H9 (cell line): ENCODE results near the gene RPL39L. TPM values are rescaled to one million over a fixed set of nuclear protein-coding genes. Genes with fewer than 3 reads are reported as not detected.
A peak's percentile ranks its signal among the peaks of the same experiment; 100 is the strongest.

Experiments
- DNase-seq: peaks from one replicate; pipeline ENCODE4 v3.0.0-alpha.2; 2017
- H2AFZ ChIP-seq: one replicate; pipeline ENCODE4 v1.6.1; 2013; ENCODE audit warnings: mild to moderate bottlenecking, low read length, control low read depth, moderate library complexity
- H2AK5ac ChIP-seq: 2 replicates; pipeline ENCODE4 v1.6.1; 2013; ENCODE audit warnings: low read length, control low read depth, mixed read lengths; ENCODE audit not compliant: insufficient read length
- H2BK120ac ChIP-seq: one replicate; pipeline ENCODE4 v1.6.1; 2013; ENCODE audit warnings: low read depth, mild to moderate bottlenecking, low read length, control low read depth, inconsistent platforms; ENCODE audit not compliant: poor library complexity, severe bottlenecking
- H2BK12ac ChIP-seq: 2 replicates; pipeline ENCODE4 v1.6.1; 2013; ENCODE audit warnings: low read length, control low read depth, mixed read lengths, low read depth; ENCODE audit not compliant: insufficient read length
- H2BK15ac ChIP-seq: 2 replicates; pipeline ENCODE4 v1.6.1; 2013; ENCODE audit warnings: low read depth, low read length, control low read depth
- H2BK20ac ChIP-seq: one replicate; pipeline ENCODE4 v1.6.1; 2013; ENCODE audit warnings: low read depth, mild to moderate bottlenecking, low read length, control low read depth, inconsistent platforms; ENCODE audit not compliant: poor library complexity, severe bottlenecking
- H2BK5ac ChIP-seq: 2 replicates; pipeline ENCODE4 v1.6.1; 2013; ENCODE audit warnings: low read length, control low read depth, mixed read lengths; ENCODE audit not compliant: insufficient read length
- H3K14ac ChIP-seq: 2 replicates; pipeline ENCODE4 v1.6.1; 2013; ENCODE audit warnings: low read length, control low read depth; ENCODE audit not compliant: insufficient read depth
- H3K18ac ChIP-seq: 2 replicates; pipeline ENCODE4 v1.6.1; 2013; ENCODE audit warnings: low read depth, mild to moderate bottlenecking, mixed read lengths, low read length, control low read depth; ENCODE audit not compliant: insufficient read length
- H3K23ac ChIP-seq: 2 replicates; pipeline ENCODE4 v1.6.1; 2013; ENCODE audit warnings: low read length, control low read depth, mixed read lengths, low read depth; ENCODE audit not compliant: insufficient read length
- H3K23me2 ChIP-seq: 2 replicates; pipeline ENCODE4 v1.6.1; 2013; ENCODE audit warnings: low read depth, mild to moderate bottlenecking, mixed read lengths, low read length, control low read depth; ENCODE audit not compliant: insufficient read length, poor library complexity, severe bottlenecking
- H3K27ac ChIP-seq: 2 replicates; pipeline ENCODE4 v1.5.1; 2013; ENCODE audit warnings: low read length, control low read depth, mixed read lengths, low read depth; ENCODE audit not compliant: insufficient read length
- H3K27me3 ChIP-seq: 2 replicates; pipeline ENCODE4 v1.6.1; 2013; ENCODE audit warnings: low read length, control low read depth, inconsistent platforms; ENCODE audit not compliant: insufficient read depth
- H3K4ac ChIP-seq: 2 replicates; pipeline ENCODE4 v1.6.1; 2013; ENCODE audit warnings: low read depth, mild to moderate bottlenecking, control low read depth, inconsistent platforms, low read length, moderate library complexity
- H3K4me1 ChIP-seq: 2 replicates; pipeline ENCODE4 v1.6.1; 2013; ENCODE audit warnings: low read length, control low read depth, inconsistent platforms; ENCODE audit not compliant: insufficient read depth
- H3K4me2 ChIP-seq: 2 replicates; pipeline ENCODE4 v1.6.1; 2013; ENCODE audit warnings: low read length, control low read depth, mixed read lengths; ENCODE audit not compliant: insufficient read length, insufficient read depth
- H3K56ac ChIP-seq: 2 replicates; pipeline ENCODE4 v1.6.1; 2013; ENCODE audit warnings: low read depth, mild to moderate bottlenecking, mixed read lengths, low read length, control low read depth; ENCODE audit not compliant: insufficient read length
- H3K79me1 ChIP-seq: 2 replicates; pipeline ENCODE4 v1.6.1; 2013; ENCODE audit warnings: low read depth, mild to moderate bottlenecking, moderate library complexity, low read length, control low read depth, inconsistent platforms; ENCODE audit not compliant: insufficient read depth, poor library complexity, severe bottlenecking
- H3K79me2 ChIP-seq: 2 replicates; pipeline ENCODE4 v1.6.1; 2013; ENCODE audit warnings: low read length, control low read depth, inconsistent platforms; ENCODE audit not compliant: insufficient read depth
- H3K9ac ChIP-seq: 2 replicates; pipeline ENCODE4 v1.6.1; 2013; ENCODE audit warnings: low read length, control low read depth, mixed read lengths; ENCODE audit not compliant: insufficient read length; ENCODE audit errors: extremely low read depth
- H3K9me3 ChIP-seq: one replicate; pipeline ENCODE4 v1.6.1; 2013; ENCODE audit warnings: low read depth, low read length, inconsistent platforms; ENCODE audit not compliant: control insufficient read depth
- H3T11ph ChIP-seq: one replicate; pipeline ENCODE4 v1.6.1; 2013; ENCODE audit warnings: mild to moderate bottlenecking, low read length, control low read depth, inconsistent platforms
- H4K20me1 ChIP-seq: one replicate; pipeline ENCODE4 v1.6.1; 2013; ENCODE audit not compliant: control insufficient read depth, insufficient read length, insufficient read depth
- H4K5ac ChIP-seq: 2 replicates; pipeline ENCODE4 v1.6.1; 2013; ENCODE audit warnings: low read depth, mild to moderate bottlenecking, mixed read lengths, low read length, control low read depth; ENCODE audit not compliant: insufficient read length
- H4K8ac ChIP-seq: replicated peaks from 2 replicates; pipeline ENCODE4 v1.6.1; 2013; ENCODE audit warnings: low read length, control low read depth, mixed read lengths, low read depth; ENCODE audit not compliant: insufficient read length
- H4K91ac ChIP-seq: 2 replicates; pipeline ENCODE4 v1.6.1; 2013; ENCODE audit warnings: low read depth, mild to moderate bottlenecking, moderate library complexity, mixed read lengths, low read length, control low read depth; ENCODE audit not compliant: insufficient read length
- H3K27ac Mint-ChIP-seq, 3 experiments: 2 replicates in 2 of 3; 3 replicates in 1 of 3; pipeline ENCODE4 v1.8.0; 2020 to 2021; ENCODE audit warnings: mixed read lengths in 3 of 3, mild to moderate bottlenecking in 1 of 3, moderate library complexity in 1 of 3
- H3K27me3 Mint-ChIP-seq: 2 replicates; pipeline ENCODE4 v1.8.0; 2021; ENCODE audit warnings: low read depth, mild to moderate bottlenecking, moderate library complexity, mixed read lengths
- H3K36me3 Mint-ChIP-seq, 3 experiments: 2 replicates in 2 of 3; 3 replicates in 1 of 3; pipeline ENCODE4 v1.8.0; 2020 to 2021; ENCODE audit warnings: low read depth in 3 of 3, mixed read lengths in 3 of 3; ENCODE audit not compliant: insufficient read depth in 1 of 3
- H3K4me1 Mint-ChIP-seq, 2 experiments: 2 replicates each; pipeline ENCODE4 v1.8.0; 2020; ENCODE audit warnings: mixed read lengths in 2 of 2
- H3K4me3 Mint-ChIP-seq, 2 experiments: 2 replicates in 1 of 2; 3 replicates in 1 of 2; pipeline ENCODE4 v1.8.0; 2020 to 2021; ENCODE audit warnings: mild to moderate bottlenecking in 2 of 2, mixed read lengths in 2 of 2, moderate library complexity in 1 of 2
- H3K9me3 Mint-ChIP-seq, 2 experiments: 2 replicates in 1 of 2; 3 replicates in 1 of 2; pipeline ENCODE4 v1.8.0; 2020; ENCODE audit warnings: mild to moderate bottlenecking in 2 of 2, mixed read lengths in 2 of 2, moderate library complexity in 1 of 2
- WGBS: extraction: QIAGEN DNeasy Blood & Tissue Kit; methylation state at CpG from one replicate; pipeline ENCODE4 v1.1.7; 2013; ENCODE audit warnings: missing lambda C conversion rate, low lambda C conversion rate, mixed read lengths; ENCODE audit not compliant: insufficient read length; ENCODE audit errors: extremely low coverage; 5-methylcytosine and 5-hydroxymethylcytosine counted together
- long read RNA-seq: library from polyadenylated mRNA; unstranded; transcript quantifications from one replicate; pipeline ENCODE4 v2.0.0, GENCODE V29; 2020
- total RNA-seq: library from RNA; stranded (reverse); gene quantifications from 2 replicates; pipeline ENCODE4 v1.2.1, GENCODE V29; 2021
- TF ChIP-seq, protein P1 (sequence below): fragments of 200-600 bp; sonication (generic); conservative IDR thresholded peaks from 3 replicates; pipeline ENCODE4 v1.8.0; 2021; ENCODE audit warnings: antibody characterized with exemption, mild to moderate bottlenecking

Gene RPL39L
- 70.8 and 71.7 TPM in 2 replicates for total RNA-seq
- long read RNA-seq, transcript RPL39L-201 (3 exons, 756 nt), result major isoform, 23 of 86 reads
- long read RNA-seq, partial matches to known transcripts, result 11 of 86 reads
- long read RNA-seq, other reads (novel, unspliced or antisense), result 48 of 86 reads

DNA sequence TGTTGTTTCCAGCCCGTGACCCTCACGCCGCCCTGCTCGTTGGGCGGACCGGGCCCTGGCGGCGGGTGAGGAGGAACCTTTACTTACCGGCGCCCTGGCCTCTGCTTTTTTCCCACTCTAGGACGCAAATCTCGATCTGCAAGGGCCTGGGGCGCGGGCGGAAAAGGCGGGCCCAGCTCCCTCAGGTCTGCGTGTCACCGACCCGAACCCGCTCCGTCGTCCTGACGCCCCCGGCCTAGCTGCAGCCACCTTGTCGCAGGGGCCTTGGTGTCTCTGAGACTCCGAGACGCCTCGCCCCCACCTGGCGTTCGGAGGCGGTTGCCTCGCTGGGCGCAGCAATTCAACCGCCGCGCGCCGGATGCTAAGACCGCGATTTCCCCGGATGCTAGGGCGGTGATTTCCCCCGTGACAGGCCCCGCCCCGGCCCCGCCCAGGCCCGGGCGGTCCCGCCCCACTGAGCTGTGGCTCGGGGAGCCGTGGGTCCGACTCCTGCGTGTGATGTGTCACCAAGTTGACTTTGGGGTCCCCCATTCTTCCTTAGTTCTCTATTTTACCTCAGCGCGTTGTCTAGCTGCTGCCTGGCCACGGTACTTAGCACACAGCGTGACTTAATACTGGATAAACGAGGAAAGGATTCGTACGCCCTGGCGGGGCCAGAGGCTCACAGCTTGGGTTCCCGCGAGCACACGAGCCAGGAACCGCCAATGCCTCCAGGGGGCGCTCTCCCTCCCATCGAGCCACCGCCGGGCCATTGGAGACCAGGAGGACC lies at the start of gene RPL39L:
RPL39L (minus strand) TSS at position 371 of the 769 bp plus-strand sequence. CDS start 18,196 bp downstream, outside the sequence.
- no peak within 1 kb of the TSS for H3T11ph ChIP-seq
- DNase-seq, result peak; percentile 92
- H2BK5ac ChIP-seq, result no peak within 1 kb of the TSS
- H3K27me3 Mint-ChIP-seq, result no peaks in the 10 kb centered on the region
- H3K9ac ChIP-seq, result peak within 1 kb of the TSS; percentile 64
- no peaks in the 10 kb centered on the region for H4K20me1 ChIP-seq
- H2AK5ac ChIP-seq, result no peak within 1 kb of the TSS
- H2BK20ac ChIP-seq, result no peak within 1 kb of the TSS
- H2BK120ac ChIP-seq, result no peak within 1 kb of the TSS
- no peaks in the 10 kb centered on the region for H3K9me3 ChIP-seq
- TF ChIP-seq, protein P1, sequence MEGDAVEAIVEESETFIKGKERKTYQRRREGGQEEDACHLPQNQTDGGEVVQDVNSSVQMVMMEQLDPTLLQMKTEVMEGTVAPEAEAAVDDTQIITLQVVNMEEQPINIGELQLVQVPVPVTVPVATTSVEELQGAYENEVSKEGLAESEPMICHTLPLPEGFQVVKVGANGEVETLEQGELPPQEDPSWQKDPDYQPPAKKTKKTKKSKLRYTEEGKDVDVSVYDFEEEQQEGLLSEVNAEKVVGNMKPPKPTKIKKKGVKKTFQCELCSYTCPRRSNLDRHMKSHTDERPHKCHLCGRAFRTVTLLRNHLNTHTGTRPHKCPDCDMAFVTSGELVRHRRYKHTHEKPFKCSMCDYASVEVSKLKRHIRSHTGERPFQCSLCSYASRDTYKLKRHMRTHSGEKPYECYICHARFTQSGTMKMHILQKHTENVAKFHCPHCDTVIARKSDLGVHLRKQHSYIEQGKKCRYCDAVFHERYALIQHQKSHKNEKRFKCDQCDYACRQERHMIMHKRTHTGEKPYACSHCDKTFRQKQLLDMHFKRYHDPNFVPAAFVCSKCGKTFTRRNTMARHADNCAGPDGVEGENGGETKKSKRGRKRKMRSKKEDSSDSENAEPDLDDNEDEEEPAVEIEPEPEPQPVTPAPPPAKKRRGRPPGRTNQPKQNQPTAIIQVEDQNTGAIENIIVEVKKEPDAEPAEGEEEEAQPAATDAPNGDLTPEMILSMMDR, result peak; percentile 99
- H3K4ac ChIP-seq, result no peak within 1 kb of the TSS; the same call in 1 of the 2 replicates
- H3K79me2 ChIP-seq, result no peaks in the 10 kb centered on the region
- H3K27me3 ChIP-seq, result no peaks in the 10 kb centered on the region
- H2BK15ac ChIP-seq, result 0 out of 2 replicates have a peak within 1 kb of the TSS, but pooled peaks have one; percentile 82
- peak within 1 kb of the TSS; percentile 67 for H4K5ac ChIP-seq
- peak within 1 kb of the TSS; percentile 18 for H3K27ac ChIP-seq
- H3K79me1 ChIP-seq, result no peaks in the 10 kb centered on the region
- H3K4me1 ChIP-seq, result no peaks in the 10 kb centered on the region
- no peak within 1 kb of the TSS for H3K23ac ChIP-seq
- H3K4me2 ChIP-seq, result peak within 1 kb of the TSS; percentile 69
- peak within 1 kb of the TSS; percentile 93 for H3K18ac ChIP-seq
- peaks cover 11 to 17% of the 10 kb centered on the region in 2 experiments for H3K9me3 Mint-ChIP-seq
- no peak within 1 kb of the TSS for H2BK12ac ChIP-seq
- peaks cover 3% of the 10 kb centered on the region for H3K23me2 ChIP-seq
- peak within 1 kb of the TSS; percentile 41 for H2AFZ ChIP-seq
- H3K27ac Mint-ChIP-seq, result peak within 1 kb of the TSS; percentile 76 to 96 (median 84)
- peaks cover 7 to 8% of the 10 kb centered on the region in 2 experiments for H3K4me1 Mint-ChIP-seq
- WGBS, result no CpG with 5 or more reads among the region's 69 CpGs
- no peak within 1 kb of the TSS for H4K8ac ChIP-seq
- H3K56ac ChIP-seq, result no peak within 1 kb of the TSS
- H3K36me3 Mint-ChIP-seq, result peaks cover 28 to 47% (median 29%) of the 10 kb centered on the region in 3 experiments
- H3K14ac ChIP-seq, result peak within 1 kb of the TSS; percentile 93
- H3K4me3 Mint-ChIP-seq, result peak within 1 kb of the TSS; percentile 81 to 88
- no peak within 1 kb of the TSS for H4K91ac ChIP-seq
